ENCODE measurements around the gene NUMBL. TPM values are rescaled to one million over a fixed set of nuclear protein-coding genes. Genes with fewer than 3 reads are reported as not detected.
A peak's percentile ranks its signal among the peaks of the same experiment; 100 is the strongest.

Gene NUMBL
- total RNA-seq, 4 donors from 2014 or later: 28.2 to 51.7 (median 41.5) TPM

DNA sequence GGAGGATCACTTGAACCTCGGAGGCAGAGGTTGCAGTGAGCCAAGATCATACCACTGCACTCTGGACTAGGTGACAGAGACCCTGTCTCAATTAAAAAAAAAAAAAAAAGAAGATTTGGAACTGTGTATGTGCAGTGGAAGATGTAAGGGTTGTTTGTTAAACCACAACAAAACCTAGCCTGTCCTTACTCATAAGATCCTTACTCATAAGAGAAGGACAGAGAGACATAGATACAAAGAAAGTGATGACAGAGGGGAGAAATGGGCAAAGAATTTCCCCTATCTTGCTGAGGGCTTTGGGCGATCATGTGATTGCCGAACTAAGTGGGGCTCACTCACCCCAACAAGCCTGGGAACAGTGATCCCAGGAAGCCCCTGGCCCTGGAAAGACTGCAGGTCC lies 34.4 kb upstream of the NUMBL start:
- WGBS: 90% methylated on average over 3 of the region's 3 CpGs

DNA sequence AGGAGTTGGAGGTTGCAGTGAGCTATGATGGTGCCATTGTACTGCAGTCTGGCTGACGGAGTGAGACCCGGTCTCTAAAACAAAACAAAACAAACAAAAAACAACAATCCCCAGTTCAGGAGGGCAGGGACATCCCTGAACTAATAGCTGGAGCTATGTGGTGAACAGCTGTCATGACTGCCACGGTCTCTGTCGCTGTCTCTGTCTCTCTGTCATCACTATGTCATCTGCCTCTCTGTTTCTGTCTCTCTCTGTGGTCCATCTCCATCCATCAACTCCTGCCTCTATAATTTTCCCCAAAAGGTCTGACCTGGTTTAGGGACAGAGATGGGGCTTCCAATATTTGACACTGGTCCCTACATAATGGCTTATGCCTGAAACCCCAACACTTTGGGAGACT lies 33.9 kb upstream of the NUMBL start:
- H3K9me3 ChIP-seq: peaks cover 0 to 3% (median 0%) of the 10 kb centered on the region in 4 donors
- TF ChIP-seq POLR2A (IDR thresholded peaks at IDR 0.05; ENCODE audit: low read depth) (no peak), EP300 (IDR thresholded peaks at IDR 0.05) (no peak), POLR2AphosphoS5 (IDR thresholded peaks at IDR 0.05) (no peak)
- TF ChIP-seq, protein P1, sequence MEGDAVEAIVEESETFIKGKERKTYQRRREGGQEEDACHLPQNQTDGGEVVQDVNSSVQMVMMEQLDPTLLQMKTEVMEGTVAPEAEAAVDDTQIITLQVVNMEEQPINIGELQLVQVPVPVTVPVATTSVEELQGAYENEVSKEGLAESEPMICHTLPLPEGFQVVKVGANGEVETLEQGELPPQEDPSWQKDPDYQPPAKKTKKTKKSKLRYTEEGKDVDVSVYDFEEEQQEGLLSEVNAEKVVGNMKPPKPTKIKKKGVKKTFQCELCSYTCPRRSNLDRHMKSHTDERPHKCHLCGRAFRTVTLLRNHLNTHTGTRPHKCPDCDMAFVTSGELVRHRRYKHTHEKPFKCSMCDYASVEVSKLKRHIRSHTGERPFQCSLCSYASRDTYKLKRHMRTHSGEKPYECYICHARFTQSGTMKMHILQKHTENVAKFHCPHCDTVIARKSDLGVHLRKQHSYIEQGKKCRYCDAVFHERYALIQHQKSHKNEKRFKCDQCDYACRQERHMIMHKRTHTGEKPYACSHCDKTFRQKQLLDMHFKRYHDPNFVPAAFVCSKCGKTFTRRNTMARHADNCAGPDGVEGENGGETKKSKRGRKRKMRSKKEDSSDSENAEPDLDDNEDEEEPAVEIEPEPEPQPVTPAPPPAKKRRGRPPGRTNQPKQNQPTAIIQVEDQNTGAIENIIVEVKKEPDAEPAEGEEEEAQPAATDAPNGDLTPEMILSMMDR (IDR thresholded peaks at IDR 0.05): no peak
- intact Hi-C loops (cut with DNase I): no loop called here
- H3K36me3 ChIP-seq: peaks cover 39 to 74% (median 63%) of the 10 kb centered on the region in 4 donors
- H3K4me3 ChIP-seq: no peak overlapping the region
- DNase-seq (ENCODE audit: extremely low spot score): no peak
- 95% methylated on average over 4 of the region's 4 CpGs for WGBS
- peaks cover 21 to 60% (median 58%) of the 10 kb centered on the region in 4 donors for H3K4me1 ChIP-seq
- no peaks in the 10 kb centered on the region for H3K27me3 ChIP-seq
- H3K27ac ChIP-seq (replicated peaks in 1 of 4): peak overlapping the region in 1 of 4 donors; percentile 13

More for the DNA sequence above, 34.4 kb upstream of the NUMBL start:
- intact Hi-C loops (cut with DNase I): no loop called here
- DNase-seq (ENCODE audit: extremely low spot score): no peak
- H3K9me3 ChIP-seq: peaks cover 0 to 3% (median 0%) of the 10 kb centered on the region in 4 donors
- no peak overlapping the region for H3K4me3 ChIP-seq
- peak overlapping the region in 2 of 4 donors; percentile 13 to 39 for H3K27ac ChIP-seq (replicated peaks in 1 of 4)
- peaks cover 21 to 55% (median 53%) of the 10 kb centered on the region in 4 donors for H3K4me1 ChIP-seq
- TF ChIP-seq POLR2A (IDR thresholded peaks at IDR 0.05; ENCODE audit: low read depth): no peak
- TF ChIP-seq, protein P1 (IDR thresholded peaks at IDR 0.05): no peak
- TF ChIP-seq POLR2AphosphoS5 (IDR thresholded peaks at IDR 0.05): no peak
- TF ChIP-seq EP300 (IDR thresholded peaks at IDR 0.05): no peak
- peaks cover 45 to 79% (median 68%) of the 10 kb centered on the region in 4 donors for H3K36me3 ChIP-seq
- no peaks in the 10 kb centered on the region for H3K27me3 ChIP-seq

- Histone ChIP-seq H3K4me1 (peaks cover 21 to 65% (median 63%) of the 10 kb centered on the region in 4 donors), H3K36me3 (peaks cover 34 to 69% (median 57%) of the 10 kb centered on the region in 4 donors), H3K4me3 (no peak overlapping the region), H3K27ac (replicated peaks in 1 of 4) (no peak overlapping the region), H3K9me3 (peaks cover 0 to 3% (median 0%) of the 10 kb centered on the region in 4 donors), H3K27me3 (no peaks in the 10 kb centered on the region)
- TF ChIP-seq POLR2A (IDR thresholded peaks at IDR 0.05; ENCODE audit: low read depth) (no peak), POLR2AphosphoS5 (IDR thresholded peaks at IDR 0.05) (no peak), EP300 (IDR thresholded peaks at IDR 0.05) (no peak)
- TF ChIP-seq, protein P1 (IDR thresholded peaks at IDR 0.05): no peak
- intact Hi-C loops (cut with DNase I): no loop called here
- no peak for DNase-seq (ENCODE audit: extremely low spot score)
- 90% methylated on average over 5 of the region's 5 CpGs for WGBS
Observed at GRCh38 chr19:40723661-40724254, 33.3 kb upstream of the NUMBL start.

DNA sequence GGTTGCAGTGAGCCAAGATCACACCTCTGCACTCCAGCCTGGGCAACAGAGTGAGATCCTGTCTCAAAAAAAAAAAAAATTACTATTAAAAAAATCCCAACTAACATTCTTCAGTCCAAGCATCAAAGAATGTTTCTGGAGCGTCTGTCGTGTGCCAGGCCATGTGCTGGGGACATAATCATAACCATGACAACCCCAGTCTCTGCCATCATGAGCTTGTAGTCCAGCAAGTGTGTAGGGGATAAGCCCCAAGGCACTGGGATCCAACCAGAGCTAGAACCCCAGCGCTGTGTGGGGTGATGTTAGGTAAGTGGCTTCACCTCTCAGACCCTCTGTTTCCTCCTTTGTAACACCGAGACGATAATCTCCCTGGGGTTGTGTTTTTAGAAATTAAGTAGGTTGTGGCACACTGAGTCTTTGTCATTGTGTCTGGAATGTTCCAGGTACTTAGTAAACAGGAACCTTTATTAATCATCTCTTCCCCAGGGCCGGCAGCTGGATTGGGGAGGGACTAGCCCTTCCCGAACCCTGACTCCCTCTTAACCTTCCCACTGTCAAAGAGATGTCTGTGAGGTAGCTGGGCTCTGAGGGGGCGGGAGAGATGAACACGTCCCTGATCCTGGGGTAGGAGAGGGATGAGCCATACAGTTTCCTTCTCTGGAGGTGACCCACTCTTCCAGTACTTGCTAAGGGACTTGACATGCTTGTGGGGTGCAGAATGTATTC lies 31.6 kb upstream of the NUMBL start:
- TF ChIP-seq POLR2AphosphoS5 (IDR thresholded peaks at IDR 0.05) (peak; percentile 31 to 36), POLR2A (IDR thresholded peaks at IDR 0.05; ENCODE audit: low read depth) (no peak)
- no peaks in the 10 kb centered on the region for H3K9me3 ChIP-seq
- no peak for DNase-seq (ENCODE audit: extremely low spot score)
- peak overlapping the region; percentile 73 to 92 (median 78) for H3K4me3 ChIP-seq
- no peaks in the 10 kb centered on the region for H3K27me3 ChIP-seq
- WGBS: 77% methylated on average over 9 of the region's 9 CpGs
- peaks cover 20 to 52% (median 40%) of the 10 kb centered on the region in 4 donors for H3K36me3 ChIP-seq
- intact Hi-C loops (cut with DNase I): no loop called here
- peak overlapping the region; percentile 95 to 99 (median 98) for H3K27ac ChIP-seq (replicated peaks in 1 of 4)
- peaks cover 21 to 79% (median 71%) of the 10 kb centered on the region in 4 donors for H3K4me1 ChIP-seq

- H3K4me1 ChIP-seq: peaks cover 24 to 84% (median 76%) of the 10 kb centered on the region in 4 donors
Observed at GRCh38 chr19:40721140-40721486, 30.7 kb upstream of the NUMBL start.

More at GRCh38 chr19:40721140-40721486, 30.7 kb upstream of the NUMBL start:
- DNase-seq (ENCODE audit: extremely low spot score): no peak
- Histone ChIP-seq H3K9me3 (no peaks in the 10 kb centered on the region), H3K27ac (replicated peaks in 1 of 4) (peak overlapping the region; percentile 95 to 99 (median 98)), H3K4me3 (peak overlapping the region; percentile 73 to 92 (median 78)), H3K36me3 (peaks cover 10 to 42% (median 31%) of the 10 kb centered on the region in 4 donors), H3K27me3 (no peaks in the 10 kb centered on the region)
- no peak for TF ChIP-seq EP300 (IDR thresholded peaks at IDR 0.05)
- TF ChIP-seq, protein P1 (IDR thresholded peaks at IDR 0.05): no peak
- no peak for TF ChIP-seq POLR2A (IDR thresholded peaks at IDR 0.05; ENCODE audit: low read depth)
- no peak for TF ChIP-seq POLR2AphosphoS5 (IDR thresholded peaks at IDR 0.05)
- intact Hi-C loops (cut with DNase I): no loop called here
- 88% methylated on average over 5 of the region's 6 CpGs for WGBS

Measured in esophagus muscularis mucosa (tissue), 4 donors.